Measurements from ENCODE around the gene IL22RA1. TPM values are rescaled to one million over a fixed set of nuclear protein-coding genes. Genes with fewer than 3 reads are reported as not detected.

The IL22RA1 gene
- total RNA-seq, result under 1 TPM in 1 of 2 experiments, not detected in 1; 0.11 TPM

- POLR2A ChIA-PET, result no interaction called here
- no peaks in the 10 kb centered on the region for H3K9me3 Mint-ChIP-seq
Measured at GRCh38 chr1:24142546-24143534, at the start of gene IL22RA1. IL22RA1 (minus strand) TSS chr1:24143140; CDS start chr1:24143082, 58 bp downstream.

GRCh38 chr1:24191860-24192259 lies 48.9 kb upstream of the IL22RA1 start:
- no peaks in the 10 kb centered on the region for H3K36me3 Mint-ChIP-seq
- POLR2A ChIA-PET, result interaction anchor here (0.6 kb wide), 1 partner anchor 448 kb away, joined by 3 read pairs; no protein-coding TSS in a partner anchor
- H3K4me3 Mint-ChIP-seq, result peak overlapping the region; percentile 15
- peaks cover 1% of the 10 kb centered on the region for H3K27me3 Mint-ChIP-seq
- peaks cover 3% of the 10 kb centered on the region for H3K9me3 Mint-ChIP-seq
- DNase-seq (no peak), ATAC-seq (ENCODE audit: low read depth) (peak; percentile 49)
- H3K4me1 Mint-ChIP-seq, result peaks cover 42% of the 10 kb centered on the region
- peak overlapping the region; percentile 46 for H3K27ac Mint-ChIP-seq

More at GRCh38 chr1:24142546-24143534, at the start of gene IL22RA1:
- ATAC-seq (ENCODE audit: low read depth), result no peak
- Mint-ChIP-seq H3K27ac (no peak within 1 kb of the TSS), H3K4me3 (no peak within 1 kb of the TSS), H3K27me3 (peaks cover 9% of the 10 kb centered on the region), H3K36me3 (no peaks in the 10 kb centered on the region), H3K4me1 (peaks cover 5% of the 10 kb centered on the region)
- DNase-seq, result no peak

- DNase-seq (no peak), ATAC-seq (ENCODE audit: low read depth) (no peak)
- Mint-ChIP-seq H3K27me3 (peaks cover 1% of the 10 kb centered on the region), H3K4me1 (peaks cover 46% of the 10 kb centered on the region), H3K4me3 (peak overlapping the region; percentile 20), H3K36me3 (peaks cover 2% of the 10 kb centered on the region), H3K27ac (peak overlapping the region; percentile 46), H3K9me3 (peaks cover 3% of the 10 kb centered on the region)
- POLR2A ChIA-PET, result interaction anchor here (0.6 to 1.4 kb wide), 2 partner anchors 449 to 451 kb away, joined by 3 to 5 read pairs; no protein-coding TSS in a partner anchor
Measured at GRCh38 chr1:24190983-24191461, 48.1 kb upstream of the IL22RA1 start.

GRCh38 chr1:24189528-24189927 lies 46.6 kb upstream of the IL22RA1 start:
- H3K4me1 Mint-ChIP-seq, result peaks cover 42% of the 10 kb centered on the region
- H3K27ac Mint-ChIP-seq, result no peak overlapping the region
- ATAC-seq (ENCODE audit: low read depth) (no peak), DNase-seq (no peak)
- H3K27me3 Mint-ChIP-seq, result peaks cover 4% of the 10 kb centered on the region
- POLR2A ChIA-PET, result interaction anchor here (1.1 kb wide), 1 partner anchor 40 kb away, joined by 6 read pairs; no protein-coding TSS in a partner anchor
- peaks cover 3% of the 10 kb centered on the region for H3K9me3 Mint-ChIP-seq
- H3K36me3 Mint-ChIP-seq, result peaks cover 2% of the 10 kb centered on the region
- no peak overlapping the region for H3K4me3 Mint-ChIP-seq

- peaks cover 3% of the 10 kb centered on the region for H3K9me3 Mint-ChIP-seq
- H3K27me3 Mint-ChIP-seq, result peaks cover 3% of the 10 kb centered on the region
- POLR2A ChIA-PET, result interaction anchor here (0.6 kb wide), 1 partner anchor 364 kb away, joined by 3 read pairs; no protein-coding TSS in a partner anchor
- peak within 1 kb of the TSS; percentile 73 for H3K27ac Mint-ChIP-seq
- H3K4me1 Mint-ChIP-seq, result peaks cover 37% of the 10 kb centered on the region
- H3K4me3 Mint-ChIP-seq, result peak within 1 kb of the TSS; percentile 86
- ATAC-seq (ENCODE audit: low read depth) (peak; percentile 88), DNase-seq (peak; percentile 77)
- H3K36me3 Mint-ChIP-seq, result peaks cover 2% of the 10 kb centered on the region
Measured at GRCh38 chr1:24186993-24187790, 44.3 kb upstream of the IL22RA1 start, which contains the start of gene IFNLR1. IFNLR1 (minus strand) TSS chr1:24187289; CDS start chr1:24187248, 41 bp downstream.

- ATAC-seq (ENCODE audit: low read depth), result no peak
- Mint-ChIP-seq H3K4me1 (peaks cover 31% of the 10 kb centered on the region), H3K27me3 (peaks cover 3% of the 10 kb centered on the region), H3K4me3 (peak overlapping the region; percentile 86), H3K27ac (peak overlapping the region; percentile 73), H3K36me3 (peaks cover 2% of the 10 kb centered on the region), H3K9me3 (peaks cover 3% of the 10 kb centered on the region)
- POLR2A ChIA-PET, result no interaction called here
- no peak for DNase-seq
Measured at GRCh38 chr1:24186711-24186992, 43.7 kb upstream of the IL22RA1 start.

- H3K9me3 Mint-ChIP-seq, result no peaks in the 10 kb centered on the region
- POLR2A ChIA-PET, result no interaction called here
- DNase-seq, result no peak
- peaks cover 29% of the 10 kb centered on the region for H3K4me1 Mint-ChIP-seq
- peak overlapping the region; percentile 73 for H3K27ac Mint-ChIP-seq
- peaks cover 2% of the 10 kb centered on the region for H3K36me3 Mint-ChIP-seq
- ATAC-seq (ENCODE audit: low read depth), result no peak
- peaks cover 3% of the 10 kb centered on the region for H3K27me3 Mint-ChIP-seq
- peak overlapping the region; percentile 86 for H3K4me3 Mint-ChIP-seq
Measured at GRCh38 chr1:24186031-24186710, 43.2 kb upstream of the IL22RA1 start.

- peaks cover 22% of the 10 kb centered on the region for H3K4me1 Mint-ChIP-seq
- no peak for DNase-seq
- ATAC-seq (ENCODE audit: low read depth), result no peak
- H3K36me3 Mint-ChIP-seq, result peaks cover 2% of the 10 kb centered on the region
- POLR2A ChIA-PET, result interaction anchor here (0.8 kb wide), 1 partner anchor 35 kb away, joined by 3 read pairs; no protein-coding TSS in a partner anchor
- H3K27ac Mint-ChIP-seq, result no peak overlapping the region
- no peaks in the 10 kb centered on the region for H3K9me3 Mint-ChIP-seq
- H3K27me3 Mint-ChIP-seq, result peaks cover 3% of the 10 kb centered on the region
- H3K4me3 Mint-ChIP-seq, result no peak overlapping the region
Measured at GRCh38 chr1:24185076-24185475, 42.1 kb upstream of the IL22RA1 start.

GRCh38 chr1:24182061-24182460 lies 39.1 kb upstream of the IL22RA1 start:
- no peak for ATAC-seq (ENCODE audit: low read depth)
- Mint-ChIP-seq H3K36me3 (peaks cover 4% of the 10 kb centered on the region), H3K27me3 (peaks cover 3% of the 10 kb centered on the region), H3K27ac (no peak overlapping the region), H3K4me3 (no peak overlapping the region), H3K4me1 (peaks cover 6% of the 10 kb centered on the region), H3K9me3 (no peaks in the 10 kb centered on the region)
- POLR2A ChIA-PET, result no interaction called here
- DNase-seq, result no peak

GRCh38 chr1:24181619-24182018 lies 38.7 kb upstream of the IL22RA1 start:
- DNase-seq, result no peak
- no peak for ATAC-seq (ENCODE audit: low read depth)
- H3K4me3 Mint-ChIP-seq, result no peak overlapping the region
- POLR2A ChIA-PET, result interaction anchor here (0.6 kb wide), 1 partner anchor 46 kb away, joined by 3 read pairs; no protein-coding TSS in a partner anchor
- no peaks in the 10 kb centered on the region for H3K9me3 Mint-ChIP-seq
- H3K27ac Mint-ChIP-seq, result no peak overlapping the region
- peaks cover 3% of the 10 kb centered on the region for H3K27me3 Mint-ChIP-seq
- peaks cover 6% of the 10 kb centered on the region for H3K4me1 Mint-ChIP-seq
- H3K36me3 Mint-ChIP-seq, result peaks cover 4% of the 10 kb centered on the region

- no peak overlapping the region for H3K27ac Mint-ChIP-seq
- POLR2A ChIA-PET, result no interaction called here
- peaks cover 2% of the 10 kb centered on the region for H3K4me1 Mint-ChIP-seq
- peaks cover 2% of the 10 kb centered on the region for H3K36me3 Mint-ChIP-seq
- no peak for ATAC-seq (ENCODE audit: low read depth)
- H3K9me3 Mint-ChIP-seq, result no peaks in the 10 kb centered on the region
- H3K4me3 Mint-ChIP-seq, result no peak overlapping the region
- no peak for DNase-seq
- H3K27me3 Mint-ChIP-seq, result peaks cover 3% of the 10 kb centered on the region
Measured at GRCh38 chr1:24180676-24181075, 37.7 kb upstream of the IL22RA1 start.

GRCh38 chr1:24179251-24179840 lies 36.4 kb upstream of the IL22RA1 start:
- no peak for DNase-seq
- POLR2A ChIA-PET, result interaction anchor here (0.8 kb wide), 1 partner anchor 20 kb away, joined by 3 read pairs; no protein-coding TSS in a partner anchor
- H3K27me3 Mint-ChIP-seq, result no peaks in the 10 kb centered on the region

More at GRCh38 chr1:24179251-24179840, 36.4 kb upstream of the IL22RA1 start:
- Mint-ChIP-seq H3K9me3 (no peaks in the 10 kb centered on the region), H3K4me3 (no peak overlapping the region), H3K27ac (no peak overlapping the region), H3K4me1 (peaks cover 2% of the 10 kb centered on the region), H3K36me3 (peaks cover 3% of the 10 kb centered on the region)
- no peak for ATAC-seq (ENCODE audit: low read depth)

Data from activated naive CD8-positive, alpha-beta T cell treated with anti-CD3 and anti-CD28 coated beads, Interleukin-2, amount 10 ng/mL, durations not matched to agents 7 days and 5 days (primary cell).